ENCODE results near the gene MS4A13.
"Not testable (repeated sequence)": the region's sequence is repeated elsewhere in the genome, so short reads cannot be mapped to it uniquely, and the experiment has no call there.

Gene MS4A13

GRCh38 chr11:60532383-60532782, 17.2 kb downstream of the MS4A13 start:
- not testable (repeated sequence) for DNase-seq

- not testable (repeated sequence) for DNase-seq
These were observed 23.4 kb downstream of the MS4A13 start for GRCh38 chr11:60538627-60539026.

- no peak for DNase-seq
These were observed 28.9 kb downstream of the MS4A13 start for GRCh38 chr11:60544077-60544476.

- DNase-seq: no peak
These were observed 46.1 kb downstream of the MS4A13 start for GRCh38 chr11:60561254-60561653.

- no peak for DNase-seq
These were observed 48.5 kb downstream of the MS4A13 start for GRCh38 chr11:60563553-60564235.

GRCh38 chr11:60566776-60567175, 51.6 kb downstream of the MS4A13 start:
- no peak for DNase-seq

- no peak for DNase-seq
These were observed 55.8 kb downstream of the MS4A13 start for GRCh38 chr11:60570970-60571369.

GRCh38 chr11:60589611-60590010, 74.4 kb downstream of the MS4A13 start:
- no peak for DNase-seq

Data from fibroblast of skin of right biceps (primary cell).